DMS 273 (cell line): ENCODE measurements around the gene NPAS3.
A peak's percentile ranks its signal among the peaks of the same experiment; 100 is the strongest.

Source experiments
- DNase-seq: peaks from one replicate; lab custom pipeline; 2025; ENCODE audit not compliant: unreplicated experiment; lab: John Stamatoyannopoulos, UW

Gene NPAS3

DNA sequence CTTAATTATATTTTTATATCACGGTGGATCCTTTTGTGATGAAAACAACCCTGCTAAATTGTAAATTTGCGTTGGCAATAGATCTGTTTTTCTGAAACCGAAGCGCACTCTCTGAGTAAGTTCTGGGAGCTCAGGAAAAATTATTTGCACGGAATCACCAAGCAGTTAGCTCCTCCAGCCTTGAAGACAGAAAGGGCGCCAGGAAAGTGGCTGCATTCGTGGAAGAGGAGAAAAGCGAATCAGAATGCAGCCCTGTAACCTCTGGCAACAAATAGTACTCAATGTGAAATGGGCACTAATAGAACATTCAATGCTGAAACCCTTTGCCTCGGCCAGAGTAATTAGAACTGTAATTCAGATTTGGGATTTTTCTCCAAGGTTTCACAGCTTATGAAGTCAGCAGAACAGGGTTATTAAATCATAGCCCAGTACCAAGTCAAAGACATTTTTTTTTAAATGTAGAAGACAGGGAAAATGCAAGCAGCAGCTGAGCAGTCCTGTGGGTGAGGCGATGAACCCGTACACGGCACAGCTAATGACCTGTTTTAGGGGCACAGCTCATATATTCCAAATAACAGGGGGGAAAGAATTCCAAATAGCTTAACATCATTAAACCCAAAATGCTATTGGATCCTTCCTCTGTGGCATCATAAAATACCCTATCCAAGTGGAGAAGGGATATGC lies 760.8 kb downstream of the NPAS3 start:
- no peak for DNase-seq

DNA sequence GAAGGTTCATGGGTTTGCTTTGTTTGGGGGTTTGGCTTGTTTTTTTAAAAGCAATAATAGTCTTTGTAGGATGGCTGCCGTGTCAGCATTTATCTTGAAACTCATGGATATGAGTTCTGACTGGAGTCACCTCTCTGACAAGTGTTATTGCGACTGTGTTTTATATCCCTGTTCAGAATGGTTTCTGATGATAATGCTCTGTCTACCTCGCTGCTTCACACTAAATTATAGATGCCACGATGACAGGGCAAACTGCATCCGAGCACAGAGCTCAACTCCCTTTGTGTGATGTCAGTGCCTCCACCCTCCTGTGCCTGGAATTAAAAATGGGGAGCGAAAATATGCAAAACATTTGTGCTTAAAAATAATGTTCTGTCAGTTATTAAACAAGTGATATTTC lies 761.4 kb downstream of the NPAS3 start:
- no peak for DNase-seq

DNA sequence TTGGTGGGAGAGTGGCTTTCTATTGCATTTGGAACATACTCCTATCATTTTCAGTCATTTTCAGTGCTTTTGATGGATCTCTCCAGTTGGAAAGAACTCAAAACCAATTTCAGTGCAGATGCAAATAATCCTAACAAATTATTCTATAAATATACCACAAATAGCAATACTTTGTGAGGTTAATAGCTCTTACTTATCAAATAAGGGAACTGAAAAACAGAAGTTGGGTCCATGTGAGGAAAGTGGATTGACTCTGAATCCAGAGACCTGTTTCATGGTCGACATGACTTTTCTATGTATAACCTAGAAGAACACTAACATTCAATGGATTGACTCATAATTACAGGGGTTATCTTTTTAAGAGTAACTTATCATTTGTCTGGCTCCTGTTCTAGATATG lies 763.6 kb downstream of the NPAS3 start:
- no peak for DNase-seq

DNA sequence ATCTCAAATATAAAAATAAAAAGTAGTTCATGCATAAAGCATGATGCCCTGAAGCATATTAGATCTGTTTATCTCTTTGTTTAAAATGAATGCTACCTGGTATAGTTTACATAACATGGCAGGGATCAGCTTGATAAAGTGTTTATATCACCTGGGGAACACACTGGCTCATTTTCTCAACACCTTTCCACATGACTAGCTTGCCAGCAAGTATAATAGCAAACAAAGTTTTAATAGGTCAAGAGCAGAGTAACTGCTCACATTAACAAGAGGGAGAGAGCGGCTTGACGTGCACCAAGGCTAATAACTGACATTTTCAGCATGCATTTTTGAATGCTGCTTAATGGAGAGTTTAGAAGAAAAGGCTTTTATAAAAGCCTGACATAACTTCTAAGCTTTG lies 765.8 kb downstream of the NPAS3 start:
- no peak for DNase-seq

DNA sequence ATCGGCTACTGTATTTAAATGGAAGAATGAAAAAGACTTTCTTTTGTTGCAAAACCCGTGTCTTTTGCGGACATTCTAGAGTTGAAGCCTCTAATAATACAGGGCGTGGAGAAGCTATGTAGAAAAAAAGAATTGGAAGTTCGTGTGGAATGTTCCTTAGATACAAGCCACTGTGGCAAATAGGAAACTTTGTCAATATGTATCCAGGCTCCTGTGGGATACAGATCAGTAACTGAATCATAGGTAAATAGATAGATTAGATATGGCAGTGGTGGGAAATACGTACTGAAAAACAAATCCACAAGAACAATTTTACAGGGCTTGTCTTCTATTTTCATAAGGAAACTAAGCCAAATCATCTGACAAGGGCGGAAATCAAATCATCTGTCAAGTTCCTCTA lies 766.8 kb downstream of the NPAS3 start:
- DNase-seq = no peak

DNA sequence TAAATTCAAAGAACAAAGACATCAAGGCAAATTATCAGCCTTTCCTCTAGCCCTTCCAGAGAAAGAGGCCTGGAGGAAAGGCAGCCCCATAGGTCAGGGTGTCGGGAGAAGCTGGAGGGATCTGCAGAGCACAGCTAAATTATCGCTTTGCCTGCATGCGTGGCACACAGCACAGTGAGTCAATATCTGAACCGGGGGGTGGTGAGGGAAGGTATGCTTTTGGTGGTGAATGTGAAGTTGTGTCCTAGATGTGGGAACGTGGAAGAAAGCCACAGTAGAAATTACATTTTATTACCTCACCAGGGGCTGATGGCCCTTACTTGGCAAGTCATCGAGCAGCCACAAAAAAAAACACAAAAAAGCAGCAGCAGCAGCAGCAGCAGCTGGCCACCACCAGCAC lies 769.0 kb downstream of the NPAS3 start:
- no peak for DNase-seq

DNA sequence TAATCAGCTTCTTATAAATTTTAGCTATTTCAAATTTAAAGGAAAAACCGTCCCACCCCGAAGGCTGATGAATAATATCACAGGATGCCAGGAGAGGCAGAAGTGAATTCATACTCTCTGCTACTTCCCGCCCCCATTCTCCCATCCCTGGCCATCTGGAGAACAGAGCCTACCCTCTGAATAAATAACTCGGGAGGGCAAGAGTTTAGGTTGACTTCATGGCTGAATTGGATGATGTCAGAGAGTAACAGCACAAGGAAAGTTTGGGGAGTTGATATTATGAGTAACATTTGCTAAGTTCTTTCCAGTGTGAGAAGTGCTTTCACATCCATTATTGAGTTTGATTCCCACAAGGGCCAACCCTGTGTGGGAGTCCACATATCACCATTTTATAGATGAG lies 770.6 kb downstream of the NPAS3 start:
- DNase-seq = peak; percentile 13

DNA sequence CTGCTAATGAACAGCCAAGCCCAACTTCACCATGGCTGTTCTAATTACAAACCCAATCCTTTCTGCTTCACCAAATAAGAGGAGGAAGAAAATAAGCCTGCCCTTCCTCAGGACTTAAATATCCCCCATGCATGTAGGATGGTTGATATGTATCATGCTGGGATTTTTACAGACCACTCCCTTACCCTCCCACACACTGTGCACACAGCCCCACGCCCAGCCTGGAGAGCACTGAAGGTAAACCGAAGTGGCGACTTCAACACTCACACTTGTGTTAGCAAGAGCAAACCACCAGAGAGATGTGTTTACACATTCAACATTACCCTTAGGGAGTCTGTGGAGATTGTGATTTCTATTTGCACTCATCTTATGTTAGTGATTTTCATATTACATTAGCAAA lies 771.0 kb downstream of the NPAS3 start:
- no peak for DNase-seq

DNA sequence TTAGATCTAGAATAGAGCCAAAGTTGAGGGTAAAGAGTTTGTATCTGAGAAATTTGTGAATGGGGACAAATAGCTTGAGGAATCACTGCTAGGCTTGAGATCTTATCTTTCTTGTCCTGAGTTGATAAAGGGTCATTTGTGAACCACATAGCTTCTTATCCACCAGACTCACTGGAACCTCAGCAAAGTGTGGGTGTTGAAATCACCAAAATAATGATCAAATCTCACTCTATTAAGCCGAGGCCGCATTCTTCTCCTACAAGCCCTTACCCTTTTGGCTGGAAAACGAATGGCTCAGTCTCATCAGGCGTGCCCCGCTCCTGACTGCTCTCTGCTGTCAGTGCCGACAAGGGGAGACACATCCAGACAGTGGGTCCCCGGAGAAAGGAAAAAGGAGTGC lies 771.6 kb downstream of the NPAS3 start:
- no peak for DNase-seq

DNA sequence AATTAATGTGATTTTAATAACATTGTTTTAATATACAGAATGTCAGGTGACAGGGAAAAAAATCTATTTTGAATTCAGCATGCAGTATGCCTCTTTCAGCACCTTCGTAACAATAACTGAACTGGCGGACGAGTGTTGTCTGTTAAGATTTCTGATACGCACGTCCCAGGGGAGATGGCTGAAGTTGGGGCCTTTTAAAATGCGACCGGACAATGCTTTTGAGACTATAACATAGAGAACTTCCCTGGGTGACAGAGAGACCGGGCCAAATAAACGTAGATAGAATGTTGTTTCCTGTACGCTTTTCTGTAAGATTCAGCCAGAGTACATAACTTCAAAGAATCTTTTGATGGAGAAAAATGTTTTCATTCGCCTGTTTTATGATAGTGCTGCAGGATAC lies 772.5 kb downstream of the NPAS3 start:
- no peak for DNase-seq

DNA sequence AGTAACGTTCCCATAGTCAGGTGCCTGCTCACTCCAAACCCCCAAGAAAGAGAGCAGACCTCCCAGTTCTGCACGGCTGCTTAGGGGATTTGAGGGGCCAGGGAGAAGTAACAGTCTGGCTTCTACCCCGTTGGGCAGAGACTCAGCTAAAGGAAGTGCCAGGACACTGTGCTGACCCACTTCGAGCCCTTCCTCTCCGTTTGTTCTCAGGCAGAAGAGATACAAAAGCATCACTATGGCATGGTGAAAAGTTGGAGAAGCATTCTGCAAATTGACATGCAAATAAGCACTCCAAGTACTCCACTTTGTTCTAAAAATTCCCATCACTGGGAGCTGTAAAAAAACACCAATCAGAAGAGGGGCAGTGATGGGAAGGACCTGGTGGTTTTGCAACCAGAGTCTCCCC lies 773.1 kb downstream of the NPAS3 start:
- no peak for DNase-seq

DNA sequence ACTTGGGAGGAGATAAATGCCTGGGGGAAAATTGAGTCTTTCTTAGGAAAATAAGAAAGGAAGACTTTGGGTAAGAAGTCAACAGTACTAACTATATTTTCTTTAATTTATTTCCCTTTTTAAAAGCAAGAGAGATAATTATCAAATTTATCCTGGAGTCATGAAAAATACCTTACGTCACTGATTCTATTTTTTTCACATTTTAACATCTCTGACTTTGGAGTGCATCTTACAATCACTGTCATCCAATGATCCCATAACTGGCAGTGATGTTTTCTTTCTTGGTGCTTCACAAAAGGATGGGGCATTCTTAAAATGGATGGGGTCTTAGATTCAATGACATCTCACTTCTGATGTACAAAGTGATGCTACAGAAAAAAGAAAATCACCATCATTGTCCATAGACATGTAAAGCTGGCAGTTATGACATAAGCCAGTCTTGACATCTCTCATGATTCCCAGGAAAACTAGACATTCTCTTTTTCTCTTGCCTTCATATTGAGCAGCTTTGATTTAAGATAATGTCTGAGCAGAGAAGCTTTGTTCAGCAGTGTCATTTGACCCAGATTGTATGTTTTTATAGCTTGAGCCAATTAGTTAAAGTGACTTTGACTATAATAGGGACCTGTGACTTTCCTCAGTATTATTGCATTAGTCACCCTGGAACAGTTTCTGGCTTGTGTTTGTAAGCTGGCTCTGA lies 776.0 kb downstream of the NPAS3 start:
- no peak for DNase-seq

DNA sequence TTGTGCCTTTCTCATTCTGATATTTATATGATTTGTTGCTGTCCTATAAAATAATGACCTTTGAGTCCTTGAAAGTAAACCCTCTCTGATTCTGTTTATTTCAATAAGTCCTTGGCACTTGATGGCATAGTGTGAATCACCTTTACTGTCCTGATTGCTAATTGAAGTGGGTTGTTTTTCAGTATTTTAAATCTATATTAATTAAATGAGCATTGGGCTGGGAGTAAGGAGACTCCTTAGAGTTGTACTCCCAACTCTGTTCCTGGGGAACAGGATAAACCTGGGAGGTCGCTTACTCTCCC lies 776.5 kb downstream of the NPAS3 start:
- DNase-seq = no peak

DNA sequence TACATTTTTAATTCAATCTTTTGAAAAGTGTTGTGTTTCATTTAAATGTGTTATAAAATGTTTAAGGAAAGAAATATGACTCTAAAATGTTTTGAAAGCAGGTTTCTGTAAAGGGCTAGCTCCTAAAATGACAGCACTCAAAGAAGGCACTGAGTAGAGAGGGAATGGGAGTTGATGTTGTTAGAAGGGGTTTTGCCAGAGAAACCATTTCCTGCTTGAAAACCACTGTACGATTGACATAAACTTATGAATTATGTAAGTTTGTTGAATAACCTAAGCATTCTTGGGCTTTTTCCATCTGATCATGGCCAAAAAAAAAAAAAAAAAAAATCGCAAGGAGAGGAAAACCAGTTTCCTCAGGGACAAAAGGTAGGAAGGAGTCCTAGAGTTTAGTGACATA lies 778.2 kb downstream of the NPAS3 start:
- no peak for DNase-seq

DNA sequence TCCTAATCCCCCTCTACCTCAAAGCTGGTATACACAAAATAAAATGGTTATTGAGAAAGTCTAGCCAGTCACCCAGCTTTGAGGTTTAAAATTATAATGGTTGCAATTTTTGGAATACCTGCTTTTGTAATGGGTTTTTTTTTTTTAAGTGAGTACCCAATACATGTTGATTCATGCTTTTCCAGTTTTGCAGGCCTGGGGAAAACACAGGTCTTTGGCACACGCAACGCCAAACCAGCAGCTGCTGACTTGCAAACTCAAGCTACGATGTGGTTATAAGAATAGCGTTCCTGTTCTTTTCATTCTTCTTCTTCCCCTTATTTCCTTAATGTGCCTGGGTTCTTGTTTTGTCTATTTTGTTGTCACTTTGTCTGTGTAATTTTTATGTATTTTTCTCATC lies 779.2 kb downstream of the NPAS3 start:
- DNase-seq = no peak

DNA sequence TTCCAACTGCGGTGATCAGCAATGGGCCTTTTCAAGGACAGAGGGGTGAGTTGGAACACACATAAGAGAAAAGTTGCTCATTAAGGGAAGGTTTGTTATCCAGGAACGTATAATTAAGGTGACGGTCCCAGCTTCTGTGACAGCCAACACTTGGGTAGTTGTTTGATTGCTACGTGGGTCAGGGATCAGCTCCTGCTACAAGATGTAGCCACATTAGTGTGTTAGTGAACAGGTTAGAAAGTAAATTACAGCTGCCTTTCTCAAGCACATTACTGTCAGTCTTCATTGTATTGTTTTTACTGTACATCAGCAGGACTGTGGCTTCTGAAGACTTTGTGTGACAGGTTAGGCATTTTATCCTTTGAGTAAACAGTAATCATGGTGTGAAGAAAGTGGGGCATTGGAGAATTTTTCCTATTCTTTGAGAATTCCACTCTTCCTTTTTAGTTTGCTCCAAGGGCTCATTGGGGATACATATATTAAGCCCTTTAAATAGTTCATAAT lies 781.7 kb downstream of the NPAS3 start:
- DNase-seq = no peak

DNA sequence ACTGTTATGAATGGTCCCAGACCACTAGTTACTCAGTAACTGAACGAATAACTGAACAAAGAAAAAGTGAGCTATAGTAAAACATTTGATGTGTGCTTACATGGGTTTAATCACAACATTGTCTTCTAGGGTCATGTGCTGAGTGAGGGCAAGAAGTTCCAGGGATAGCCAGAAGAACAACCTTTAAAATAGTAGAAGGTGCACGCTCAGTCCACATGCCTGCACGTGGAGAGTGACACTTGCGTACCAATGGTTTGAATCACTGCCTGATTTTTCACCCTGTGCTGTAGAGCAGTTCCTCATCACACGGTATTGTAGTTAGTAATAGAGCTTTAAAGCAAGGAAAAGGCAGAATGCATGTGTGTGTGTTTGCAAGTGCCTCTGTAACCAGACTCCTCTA lies 788.0 kb downstream of the NPAS3 start:
- DNase-seq = no peak

DNA sequence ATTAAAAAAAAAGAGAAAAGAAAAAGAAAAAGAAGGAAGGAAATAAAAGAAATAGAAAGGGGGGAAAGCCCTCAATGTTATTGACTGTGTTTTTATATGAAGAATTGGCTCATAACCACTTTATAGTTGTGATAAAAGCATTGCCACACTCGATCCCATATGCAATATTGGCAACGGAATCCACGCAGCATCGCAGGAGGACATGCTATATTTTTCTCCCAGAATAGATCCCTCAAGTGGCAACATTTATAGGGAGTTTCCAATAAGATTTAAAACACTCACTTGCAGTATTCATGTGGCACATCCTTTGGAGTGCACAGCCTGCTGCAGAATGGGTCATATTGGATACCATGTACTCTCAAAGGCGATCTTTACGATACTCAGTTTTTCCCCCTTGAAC lies 788.9 kb downstream of the NPAS3 start:
- no peak for DNase-seq

DNA sequence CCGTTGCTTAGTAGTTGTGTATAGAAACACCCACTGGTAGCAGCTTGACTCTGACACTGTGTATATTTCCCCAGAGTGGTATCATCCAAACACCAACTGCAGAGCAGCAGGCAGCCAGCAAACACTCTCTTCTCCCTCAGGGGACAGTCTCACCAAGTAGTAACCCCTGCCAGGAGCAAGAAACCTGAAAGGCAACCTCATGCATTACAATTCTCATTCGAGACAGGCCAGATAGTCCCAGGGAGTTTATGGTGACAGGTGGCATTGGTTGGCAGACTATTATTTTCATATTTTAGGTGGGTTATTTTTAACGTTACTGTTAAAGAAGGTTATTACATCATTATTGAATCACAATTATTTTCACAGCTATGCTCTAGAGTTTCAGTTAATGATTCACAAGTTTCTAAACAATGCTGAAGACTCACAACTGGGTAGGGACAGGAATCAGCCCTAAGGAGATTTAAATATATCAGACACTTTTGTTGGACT lies 789.4 kb downstream of the NPAS3 start:
- peak; percentile 18 for DNase-seq

DNA sequence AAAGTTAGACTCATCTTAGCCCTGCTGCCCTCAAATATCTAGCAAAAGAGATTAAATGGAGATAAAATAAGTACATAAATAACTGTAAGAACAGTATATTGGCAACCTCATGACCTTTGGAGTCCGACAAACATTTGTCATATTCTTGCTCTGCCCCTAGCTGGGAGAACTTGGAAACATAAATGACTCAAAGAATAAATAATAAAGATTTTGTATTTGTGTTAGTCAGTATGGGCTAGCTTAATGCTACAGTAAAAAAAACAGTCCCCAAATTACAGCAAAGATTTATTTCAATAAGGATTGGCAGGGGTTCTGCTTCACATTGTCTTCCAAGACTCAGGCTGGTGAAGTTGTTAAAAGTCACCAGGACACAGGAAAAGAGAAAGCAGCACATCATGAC lies 791.5 kb downstream of the NPAS3 start:
- DNase-seq = no peak

DNA sequence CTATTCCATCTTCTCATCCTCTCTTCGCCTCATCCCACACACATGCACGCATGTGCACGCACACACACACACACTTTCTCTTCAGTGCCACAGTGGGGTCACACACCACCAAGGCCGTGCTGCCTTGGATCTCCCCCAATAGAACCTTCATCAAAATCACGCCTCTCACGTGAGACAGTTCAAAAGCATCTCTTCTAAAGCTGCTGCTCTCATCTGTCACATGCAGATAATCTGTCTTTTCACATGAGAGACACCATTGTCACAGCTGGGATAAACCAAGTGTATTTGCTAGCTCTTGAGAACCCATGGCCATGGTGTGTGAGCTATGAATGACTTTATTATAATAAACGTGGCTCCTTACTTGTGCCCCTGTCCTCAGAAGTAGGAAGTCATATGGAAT lies 793.5 kb downstream of the NPAS3 start:
- no peak for DNase-seq

DNA sequence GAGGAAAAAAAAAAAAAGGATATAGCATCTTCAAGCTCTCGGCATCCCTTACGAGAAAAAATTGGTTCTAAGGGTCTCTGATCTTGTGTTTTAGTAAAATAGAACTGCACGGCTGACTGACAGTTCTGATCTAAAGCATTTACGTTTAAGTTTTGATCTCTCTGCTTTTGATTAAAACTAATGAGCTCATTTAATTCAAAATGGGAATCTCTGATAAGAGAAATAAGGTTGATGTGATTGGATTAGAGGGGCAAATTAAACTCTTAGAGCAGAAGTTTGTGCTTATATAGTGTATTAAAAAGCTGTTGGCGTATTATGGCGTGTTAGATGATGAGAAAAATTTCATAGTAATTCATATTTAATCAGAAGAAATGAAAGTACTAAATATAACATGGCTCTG lies 794.6 kb downstream of the NPAS3 start:
- DNase-seq = no peak

DNA sequence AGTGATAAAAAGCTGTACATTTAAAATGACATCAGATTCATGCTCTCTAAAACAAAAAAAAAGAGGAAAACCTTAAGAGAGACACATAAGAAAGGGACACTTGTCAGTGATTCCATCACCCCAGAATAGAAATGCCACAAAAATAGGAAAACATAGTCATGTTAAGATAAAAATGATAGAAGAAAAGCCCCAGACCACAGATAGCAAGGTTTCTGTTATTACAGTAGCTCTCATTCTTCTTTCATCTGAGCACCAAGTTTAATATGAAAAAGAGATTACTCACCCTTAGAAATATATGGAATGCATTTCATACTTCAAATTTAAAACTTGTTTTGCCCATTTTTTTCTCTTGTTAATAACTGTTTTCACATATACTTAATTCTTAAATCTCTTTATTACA lies 795.0 kb downstream of the NPAS3 start:
- DNase-seq = no peak
